GM19395 (cell line): ENCODE data around the gene BSND.
"Not testable (repeated sequence)": the region's sequence is repeated elsewhere in the genome, so short reads cannot be mapped to it uniquely, and the experiment has no call there.

ENCODE experiments used
- ATAC-seq: cut with Tn5 transposase; IDR thresholded peaks from one replicate; pipeline ENCODE4 v1.9.1; 2021; ENCODE audit warnings: mild to moderate bottlenecking, moderate library complexity; ENCODE audit not compliant: unreplicated experiment

BSND gene

GRCh38 chr1:54998677-54999076 lies at the start of gene BSND:
TSS of gene BSND (plus strand) at chr1:54998933. CDS start at chr1:54999187, 254 bp downstream.
- ATAC-seq = no peak

- no peak for ATAC-seq
Observed at GRCh38 chr1:54949053-54949452, 49.7 kb upstream of the BSND start.

DNA sequence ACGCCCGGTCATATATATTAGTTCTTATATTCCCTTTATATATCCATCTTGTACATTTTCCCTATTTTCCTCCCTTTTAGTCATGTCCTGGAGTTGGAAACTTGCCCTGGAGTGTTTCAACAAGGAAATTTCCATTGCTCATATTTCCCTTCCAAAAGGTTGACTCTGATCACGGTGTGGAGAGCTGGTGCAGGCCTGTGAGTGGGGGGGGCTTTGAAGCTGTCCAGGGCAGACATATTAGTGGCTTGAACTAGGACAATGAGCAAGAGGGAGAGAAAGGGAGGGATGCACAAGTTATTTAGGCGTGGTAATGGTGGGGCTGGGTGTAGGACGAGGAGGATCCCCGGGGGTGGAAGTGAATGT lies 48.7 kb upstream of the BSND start:
- ATAC-seq = no peak

- ATAC-seq = no peak
Observed at GRCh38 chr1:54950369-54951163, 48.2 kb upstream of the BSND start.

DNA sequence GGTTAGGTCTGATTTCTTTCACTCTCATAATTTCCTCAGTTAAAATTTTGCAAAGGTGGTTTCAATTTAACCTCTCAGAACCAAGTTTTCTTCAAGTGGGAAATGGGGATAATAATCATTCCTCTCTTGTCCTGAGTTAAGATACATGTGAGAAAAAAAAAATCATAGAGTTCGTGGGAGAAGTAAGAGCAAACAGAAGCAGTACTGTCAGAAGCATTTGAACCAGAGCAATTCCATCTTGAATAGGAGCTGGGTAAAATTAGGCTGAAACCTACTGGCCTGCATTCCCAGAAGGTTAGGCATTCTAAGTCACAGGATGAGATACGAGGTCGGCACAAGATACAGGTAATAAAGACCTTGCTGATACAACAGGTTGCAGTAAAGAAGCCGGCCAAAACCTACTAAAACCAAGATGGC lies 46.9 kb upstream of the BSND start:
- no peak for ATAC-seq

DNA sequence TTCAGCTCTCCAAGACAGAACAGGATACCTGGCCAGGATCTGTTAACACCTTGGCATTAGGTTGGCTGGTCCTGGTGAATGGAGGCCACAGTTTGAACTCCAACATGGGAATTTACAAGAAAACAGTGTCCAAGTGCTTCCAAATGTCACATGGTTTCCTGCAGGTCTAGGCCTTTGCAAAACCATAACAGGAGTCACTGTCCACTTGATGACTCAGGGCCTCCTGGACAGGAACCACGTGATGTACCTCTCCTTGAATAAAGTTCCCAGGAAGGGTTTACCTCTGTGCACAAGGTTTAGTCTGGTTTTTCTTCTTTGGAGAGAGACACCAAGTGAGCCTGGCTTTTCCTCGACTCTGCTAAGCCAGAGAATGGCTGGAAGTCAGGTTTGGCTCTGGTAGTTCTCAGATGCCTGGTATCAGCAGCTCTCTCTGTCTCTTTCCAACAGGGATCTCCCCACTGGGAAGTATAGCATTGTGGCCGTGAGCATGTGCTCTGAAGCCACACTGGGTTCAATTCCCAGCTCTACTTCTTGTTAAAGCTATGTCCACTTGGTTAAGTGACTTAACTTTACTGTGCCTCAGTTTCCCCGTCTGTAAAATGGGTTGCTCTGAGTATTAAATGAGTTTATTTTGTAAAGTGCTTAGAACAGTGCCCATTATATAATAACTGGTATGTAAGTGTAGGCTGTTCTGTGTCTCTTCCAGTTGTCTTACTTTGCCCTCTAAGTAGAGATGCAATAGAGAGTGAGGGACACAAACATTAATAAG lies 45.6 kb upstream of the BSND start:
- no peak for ATAC-seq

DNA sequence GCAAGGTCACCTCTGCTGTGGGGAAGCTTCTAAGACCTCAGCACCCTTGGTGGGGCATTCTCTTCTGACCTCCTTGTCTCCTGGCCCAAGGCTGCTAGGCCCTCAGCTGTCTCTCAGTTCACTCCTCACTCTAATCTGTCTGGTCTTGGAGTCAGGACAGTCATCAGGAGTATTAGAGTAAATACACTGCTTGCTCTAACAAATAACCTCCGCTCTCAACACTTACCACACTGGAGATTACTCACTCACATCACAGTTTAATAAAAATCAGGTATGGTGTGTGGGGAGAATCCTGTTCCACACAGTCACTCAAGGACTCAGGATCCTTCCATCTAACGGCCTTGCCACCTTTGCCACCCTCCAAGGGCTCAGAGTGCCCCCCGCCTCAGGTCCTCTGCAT lies 44.9 kb upstream of the BSND start:
- no peak for ATAC-seq

DNA sequence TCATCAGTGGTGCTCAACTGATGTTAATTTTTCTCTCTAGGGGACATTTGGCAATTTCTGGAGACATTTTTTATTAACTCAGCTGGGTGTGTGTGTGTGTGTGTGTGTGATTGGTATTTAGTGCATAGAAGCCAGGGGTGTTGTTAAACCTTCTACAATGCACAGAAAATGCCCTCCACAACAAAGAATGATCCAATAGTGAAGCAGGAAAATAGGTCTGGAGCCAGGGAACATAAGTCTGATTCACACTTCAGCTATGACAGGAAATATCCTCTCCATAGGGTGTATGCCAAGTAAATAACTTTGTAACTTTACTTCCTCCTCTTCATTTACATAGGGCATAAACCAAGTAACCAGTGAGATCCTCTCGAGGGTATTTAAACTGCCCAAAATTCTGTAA lies 43.4 kb upstream of the BSND start:
- no peak for ATAC-seq

GRCh38 chr1:54956726-54957125 lies 42.0 kb upstream of the BSND start:
- no peak for ATAC-seq

- ATAC-seq = no peak
Observed at GRCh38 chr1:54959241-54959640, 39.5 kb upstream of the BSND start.

DNA sequence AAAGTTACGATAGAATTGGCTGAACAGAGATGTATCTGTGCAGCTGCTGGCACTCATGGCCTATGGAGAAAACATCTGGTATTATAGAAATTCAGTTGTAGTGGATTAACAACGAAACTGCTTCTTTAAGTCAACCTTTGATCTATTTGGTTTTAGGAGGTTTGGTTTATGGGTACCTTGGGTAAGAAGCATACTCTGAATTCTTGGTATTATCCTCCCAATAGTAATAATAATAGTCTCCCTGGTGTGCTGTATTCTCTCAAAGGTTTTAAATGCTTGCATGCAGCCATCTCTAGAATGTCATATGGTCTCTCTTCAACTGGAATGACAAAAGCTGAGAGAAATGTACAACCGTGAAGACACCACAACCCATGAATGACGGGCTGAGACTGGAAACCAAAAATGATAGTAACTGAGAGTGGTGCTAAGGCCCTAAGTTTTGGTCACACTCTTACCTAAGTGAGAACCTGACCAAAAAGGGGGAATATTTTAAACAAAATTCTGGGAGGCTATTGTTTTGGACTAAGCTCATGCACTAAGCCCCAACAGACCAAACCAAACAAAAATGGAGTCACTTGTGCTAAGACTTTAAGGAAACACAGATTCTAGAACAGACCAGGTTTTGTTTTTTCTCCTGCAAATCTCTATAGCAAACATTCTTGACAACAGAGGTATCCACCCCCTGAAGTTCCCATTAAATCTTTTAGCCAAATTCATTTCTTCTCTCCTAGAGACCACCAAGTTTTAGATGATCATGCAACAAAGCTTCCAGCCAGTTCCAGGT lies 35.9 kb upstream of the BSND start:
- no peak for ATAC-seq

- not testable (repeated sequence) for ATAC-seq
Observed at GRCh38 chr1:54963829-54964228, 34.9 kb upstream of the BSND start.

DNA sequence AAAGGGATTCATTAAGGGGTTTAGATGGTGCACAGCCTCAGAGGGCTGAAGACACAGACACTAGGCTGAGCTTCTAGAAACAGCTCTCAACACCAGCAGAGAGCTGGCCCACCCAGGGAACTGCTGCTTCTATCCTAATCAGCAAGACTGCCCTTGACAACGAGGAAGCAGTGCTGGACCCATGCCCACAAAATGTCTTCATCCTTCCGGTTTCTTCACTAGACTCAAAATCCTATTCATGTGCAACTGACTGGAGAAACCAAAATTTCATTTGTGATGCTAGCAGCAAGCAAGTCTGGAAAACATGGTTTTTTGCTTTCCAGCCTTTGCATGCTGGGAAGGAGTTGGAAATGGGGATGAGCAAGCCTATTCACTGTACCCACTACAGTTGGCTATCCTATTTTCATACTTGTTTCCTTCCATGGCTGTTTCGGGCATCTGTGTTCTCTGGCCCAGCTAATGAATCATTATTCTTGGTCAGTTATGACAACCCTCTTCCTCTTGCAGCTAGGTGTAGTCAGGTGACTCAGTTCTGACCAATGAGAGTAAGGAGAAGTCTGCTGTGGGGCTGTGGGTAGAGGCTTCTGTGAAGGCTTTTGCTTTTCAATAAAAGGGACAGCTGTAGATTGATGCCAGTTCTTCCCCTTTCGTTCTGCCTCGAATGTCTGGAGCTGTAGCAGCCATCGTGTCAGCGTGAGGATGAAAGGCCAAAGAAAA lies 33.0 kb upstream of the BSND start:
- peak; percentile 89 for ATAC-seq

DNA sequence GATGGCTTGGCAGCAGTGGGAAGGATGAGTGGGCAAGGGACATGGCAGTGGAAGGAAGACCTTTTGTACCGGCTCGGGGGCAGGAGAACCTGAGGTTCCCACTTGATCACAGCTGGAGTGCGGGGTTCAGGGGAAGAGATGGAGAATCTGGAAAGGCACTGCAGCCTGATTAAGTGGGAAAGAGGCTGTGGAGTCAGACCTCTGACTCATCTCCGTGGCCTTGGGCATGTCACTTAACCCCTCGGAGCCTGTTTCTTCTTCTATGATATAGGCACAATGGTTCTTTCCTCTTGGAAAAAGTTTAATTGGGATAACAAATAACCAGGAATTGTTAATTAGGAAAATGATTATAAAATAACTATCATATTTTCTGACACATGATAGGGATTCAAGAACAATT lies 31.4 kb upstream of the BSND start:
- no peak for ATAC-seq

DNA sequence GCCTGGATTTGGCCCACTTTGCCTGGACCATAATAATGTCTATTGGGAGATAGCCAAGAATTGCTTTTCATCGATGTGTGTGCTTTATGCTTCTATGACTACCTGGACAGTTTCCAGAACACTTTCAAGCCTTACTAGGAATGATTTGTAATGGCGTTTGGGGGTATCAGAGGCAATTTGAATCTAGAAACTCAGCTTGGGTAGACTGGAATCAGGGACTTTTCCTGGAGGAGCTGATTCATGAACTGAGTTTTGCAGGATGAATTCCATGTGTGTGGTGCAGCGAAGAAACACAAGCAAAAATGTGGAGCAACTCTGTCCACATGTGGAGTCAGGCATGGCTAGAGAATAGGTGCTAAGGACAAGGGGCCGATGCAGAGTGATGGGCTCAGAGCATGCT lies 30.2 kb upstream of the BSND start:
- ATAC-seq = no peak

DNA sequence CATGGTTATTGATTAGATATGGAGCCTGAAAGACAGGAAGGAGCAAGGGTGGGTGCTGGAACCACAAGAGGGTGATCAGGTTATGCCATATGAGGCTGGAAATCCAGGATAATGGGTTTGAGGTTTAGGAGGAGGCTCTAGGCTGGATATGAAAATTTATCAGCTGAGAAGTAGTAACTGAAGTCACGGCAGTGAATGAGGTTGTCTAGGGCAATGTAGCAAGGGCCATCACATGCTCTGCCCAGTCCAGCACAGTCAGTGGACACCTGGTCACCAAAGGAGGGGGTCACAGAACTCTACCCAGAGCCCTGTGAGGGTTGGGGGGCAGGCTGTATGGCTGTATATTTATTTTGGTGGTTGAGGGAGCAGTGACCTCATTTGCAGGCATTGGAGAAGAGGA lies 28.9 kb upstream of the BSND start:
- no peak for ATAC-seq

- no peak for ATAC-seq
Observed at GRCh38 chr1:54970901-54971300, 27.8 kb upstream of the BSND start.

GRCh38 chr1:54971317-54971791 lies 27.4 kb upstream of the BSND start:
- peak; percentile 91 for ATAC-seq

GRCh38 chr1:54972436-54972835 lies 26.3 kb upstream of the BSND start:
- ATAC-seq = no peak

- no peak for ATAC-seq
Observed at GRCh38 chr1:54973205-54973921, 25.4 kb upstream of the BSND start.
